DND-41 (cell line): ENCODE results near the gene MACROH2A2.

Experiments
- ATAC-seq: fragments of 200-7000 bp; cut with Tn5 transposase; 3 replicates; pipeline ENCODE4 v1.9.1; 2021; ENCODE audit warnings: low read depth; ENCODE audit not compliant: insufficient read depth
- DNase-seq: peaks from one replicate; pipeline ENCODE4 v3.0.0-alpha.2; 2020
- H2AFZ ChIP-seq: 2 replicates; pipeline ENCODE4 v1.6.0; 2012; ENCODE audit warnings: low read depth, low read length
- H3K27ac ChIP-seq: 2 replicates; pipeline ENCODE4 v1.5.1; 2012; ENCODE audit warnings: low read length, inconsistent platforms
- H3K27me3 ChIP-seq: fragments of 200-600 bp; sonication (generic); 2 replicates; pipeline ENCODE4 v1.6.0; 2012; ENCODE audit warnings: low read length, mild to moderate bottlenecking, inconsistent platforms; ENCODE audit not compliant: insufficient read depth, poor library complexity
- H3K36me3 ChIP-seq: 2 replicates; pipeline ENCODE4 v1.5.1; 2012; ENCODE audit warnings: low read length, inconsistent platforms; ENCODE audit not compliant: insufficient read depth
- H3K4me1 ChIP-seq: 2 replicates; pipeline ENCODE4 v1.5.1; 2012; ENCODE audit warnings: mild to moderate bottlenecking, low read length; ENCODE audit not compliant: insufficient read depth
- H3K4me2 ChIP-seq: 2 replicates; pipeline ENCODE4 v1.6.0; 2012; ENCODE audit warnings: mild to moderate bottlenecking, moderate library complexity, low read length, inconsistent platforms; ENCODE audit not compliant: insufficient read depth
- H3K4me3 ChIP-seq, 2 experiments: fragments of 200-600 bp in 1 of 2; shearing (Covaris generic) in 1 of 2; 2 replicates each; pipeline ENCODE4 v1.5.1; 2012 to 2016; ENCODE audit warnings: inconsistent platforms in 2 of 2, low read length in 2 of 2, mild to moderate bottlenecking in 2 of 2, low read depth in 1 of 2, moderate library complexity in 1 of 2
- H3K79me2 ChIP-seq: 2 replicates; pipeline ENCODE4 v1.6.0; 2012; ENCODE audit warnings: low read length, inconsistent platforms; ENCODE audit not compliant: insufficient read depth
- H3K9ac ChIP-seq: 2 replicates; pipeline ENCODE4 v1.6.0; 2012; ENCODE audit warnings: low read depth, mild to moderate bottlenecking, inconsistent platforms, low read length, moderate library complexity
- H3K9me3 ChIP-seq: 2 replicates; pipeline ENCODE4 v1.5.1; 2012; ENCODE audit warnings: low read length, moderate library complexity, mild to moderate bottlenecking, inconsistent platforms; ENCODE audit not compliant: insufficient read depth, severe bottlenecking
- H4K20me1 ChIP-seq: 2 replicates; pipeline ENCODE4 v1.6.0; 2012; ENCODE audit warnings: low read length; ENCODE audit not compliant: insufficient read depth
- CTCF ChIP-seq: IDR thresholded peaks from 2 replicates; pipeline ENCODE4 v1.5.1; 2012; ENCODE audit warnings: borderline replicate concordance, low read length, moderate library complexity, mild to moderate bottlenecking; ENCODE audit not compliant: poor library complexity, severe bottlenecking; ENCODE audit errors: extremely low read depth
- EZH2 ChIP-seq: IDR thresholded peaks from 3 replicates; pipeline ENCODE4 v1.6.1; 2012; ENCODE audit warnings: borderline replicate concordance, low read depth, mild to moderate bottlenecking, moderate library complexity, low read length, inconsistent platforms; ENCODE audit not compliant: severe bottlenecking

MACROH2A2 gene

GRCh38 chr10:70090951-70091350 lies 38.3 kb downstream of the MACROH2A2 start:
- peaks cover 26% of the 10 kb centered on the region for H3K27me3 ChIP-seq
- TF ChIP-seq CTCF (no peak), EZH2 (no peak)
- no peak overlapping the region for H3K4me3 ChIP-seq
- H3K79me2 ChIP-seq = no peaks in the 10 kb centered on the region
- no peaks in the 10 kb centered on the region for H3K9me3 ChIP-seq
- H2AFZ ChIP-seq = no peak overlapping the region
- H3K4me2 ChIP-seq = no peak overlapping the region
- no peaks in the 10 kb centered on the region for H3K36me3 ChIP-seq
- H3K4me1 ChIP-seq = peaks cover 7% of the 10 kb centered on the region; the same call in 1 of the 2 replicates
- DNase-seq = no peak
- no peak overlapping the region for H3K27ac ChIP-seq
- ATAC-seq = no peak
- H4K20me1 ChIP-seq = no peaks in the 10 kb centered on the region
- H3K9ac ChIP-seq = no peak overlapping the region

GRCh38 chr10:70092389-70092718 lies 39.7 kb downstream of the MACROH2A2 start:
- Histone ChIP-seq H3K27ac (no peak overlapping the region), H3K36me3 (no peaks in the 10 kb centered on the region), H3K4me3 (no peak overlapping the region), H2AFZ (no peak overlapping the region), H3K9ac (no peak overlapping the region), H3K4me2 (no peak overlapping the region), H3K79me2 (no peaks in the 10 kb centered on the region), H3K4me1 (peaks cover 7% of the 10 kb centered on the region; the same call in 1 of the 2 replicates), H4K20me1 (no peaks in the 10 kb centered on the region), H3K9me3 (no peaks in the 10 kb centered on the region), H3K27me3 (peaks cover 36% of the 10 kb centered on the region)
- ATAC-seq (no peak), DNase-seq (no peak)
- TF ChIP-seq EZH2 (no peak), CTCF (no peak)

GRCh38 chr10:70093335-70093944 lies 40.8 kb downstream of the MACROH2A2 start:
- H3K4me2 ChIP-seq = peak overlapping the region; percentile 58; the same call in 1 of the 2 replicates
- ATAC-seq = peak; percentile 76

More at GRCh38 chr10:70093335-70093944, 40.8 kb downstream of the MACROH2A2 start:
- Histone ChIP-seq H3K9me3 (no peaks in the 10 kb centered on the region), H3K27me3 (peaks cover 38% of the 10 kb centered on the region), H3K9ac (0 out of 2 replicates have a peak overlapping the region, but pooled peaks have one; percentile 18), H2AFZ (no peak overlapping the region), H3K79me2 (no peaks in the 10 kb centered on the region), H4K20me1 (no peaks in the 10 kb centered on the region), H3K4me3 (0 out of 4 replicates have a peak overlapping the region, but pooled peaks of 1 of the 2 experiments have one; percentile 30), H3K36me3 (no peaks in the 10 kb centered on the region), H3K4me1 (peaks cover 7% of the 10 kb centered on the region; the same call in 1 of the 2 replicates), H3K27ac (no peak overlapping the region)
- TF ChIP-seq EZH2 = no peak
- TF ChIP-seq CTCF = no peak
- peak; percentile 11 for DNase-seq
